Stimulated activated CD8-positive, alpha-beta memory T cell treated with anti-CD3 and anti-CD28 coated beads, Interleukin-15, amount 100 ng/mL, for 1 hour (primary cell): ENCODE data around the gene USP24.
"Not testable (repeated sequence)": the region's sequence is repeated elsewhere in the genome, so short reads cannot be mapped to it uniquely, and the experiment has no call there.

Source experiments
- DNase-seq: peaks from one replicate; pipeline ENCODE4 v3.0.0-alpha.2; 2020; ENCODE audit warnings: low read depth

The USP24 gene

GRCh38 chr1:55037733-55038551 lies 177.2 kb downstream of the USP24 start:
- DNase-seq = no peak

GRCh38 chr1:55035904-55036303 lies 179.3 kb downstream of the USP24 start:
- no peak for DNase-seq

- DNase-seq = no peak
Measured at GRCh38 chr1:55034476-55035133, 180.6 kb downstream of the USP24 start.

GRCh38 chr1:55033265-55033614 lies 181.9 kb downstream of the USP24 start:
- no peak for DNase-seq

GRCh38 chr1:55031098-55031497 lies 184.1 kb downstream of the USP24 start:
- not testable (repeated sequence) for DNase-seq

- not testable (repeated sequence) for DNase-seq
Measured at GRCh38 chr1:55026682-55027081, 188.5 kb downstream of the USP24 start.

GRCh38 chr1:55024163-55024562 lies 191.0 kb downstream of the USP24 start:
- DNase-seq = not testable (repeated sequence)

- DNase-seq = peak; percentile 24
Measured at GRCh38 chr1:55021942-55022546, 193.1 kb downstream of the USP24 start.

- no peak for DNase-seq
Measured at GRCh38 chr1:55018395-55018794, 196.8 kb downstream of the USP24 start.
